Ovary (tissue), 9 donors: Measurements from ENCODE around the gene SLC5A5. TPM values are rescaled to one million over a fixed set of nuclear protein-coding genes. Genes with fewer than 3 reads are reported as not detected.

Experiments used
- DNase-seq, 5 donors: peaks; one replicate each; pipeline ENCODE4 v3.0.0-alpha.2; 2019 to 2020
- H3K27ac ChIP-seq, 2 donors: fragments of 200-600 bp; one replicate each; pipeline versions ENCODE4 v1.5.1 to v1.8.0; 2019 to 2022
- H3K27me3 ChIP-seq: fragments of 200-600 bp; one replicate; pipeline ENCODE4 v1.8.0; 2022
- H3K36me3 ChIP-seq: fragments of 200-600 bp; sonication (generic); one replicate; pipeline ENCODE4 v1.5.1; 2019
- H3K4me1 ChIP-seq: one replicate; pipeline ENCODE4 v1.8.1; 2013; ENCODE audit warnings: mild to moderate bottlenecking, moderate library complexity; ENCODE audit not compliant: insufficient read depth
- H3K4me3 ChIP-seq: fragments of 200-600 bp; sonication (generic); one replicate; pipeline ENCODE4 v1.5.1; 2017
- H3K9me3 ChIP-seq, 2 donors: fragments of 200-600 bp in 1 of 2; sonication (generic) in 1 of 2; one replicate each; pipeline versions ENCODE4 v1.5.1 to v1.8.1; 2013 to 2019; ENCODE audit warnings: mild to moderate bottlenecking in 1 of 2, moderate library complexity in 1 of 2
- EP300 ChIP-seq: sonication (generic); formaldehyde crosslinking; IDR thresholded peaks from one replicate; pipeline ENCODE4 v1.6.1; 2017; ENCODE audit warnings: antibody characterized with exemption
- POLR2A ChIP-seq: fragments of 450-650 bp; IDR thresholded peaks from one replicate; pipeline ENCODE4 v1.6.1; 2017; ENCODE audit warnings: antibody characterized with exemption, mild to moderate bottlenecking, moderate library complexity
- WGBS, 3 donors: extraction: QIAGEN DNeasy Blood & Tissue Kit in 1 of 3; methylation state at CpG; one replicate each; pipeline versions ENCODE4 v1.1.5 to v1.1.7; 2013 to 2017; 5-methylcytosine and 5-hydroxymethylcytosine counted together
- intact Hi-C, 4 donors: fragments of 100-400 bp; cut with DNase I; formaldehyde crosslinking; loops; one replicate each; pipeline versions ENCODE4 v1.11.0 to v1.15.1; 2022 to 2023
- polyA plus RNA-seq, 2 donors: library from polyadenylated mRNA; stranded (reverse); fragments of 200-250 nt in 1 of 2; fragments of 350-450 nt in 1 of 2; fragmentation: Illumina TruSeq in 1 of 2; extraction: RNeasy Lipid Tissue Mini Kit (QIAGEN cat#74804) in 1 of 2; gene quantifications; one replicate each; pipeline ENCODE4 v1.2.3, GENCODE V29; 2013 to 2014
- total RNA-seq, 7 donors: library from RNA; depleted of rRNA in 2 of 7; stranded (reverse); fragments of >200 nt in 2 of 7; fragmentation: NEBNext Ultra II Directional in 3 of 7; extraction: Animal tissue kit (Norgen Biotek cat#: 25700) in 3 of 7; gene quantifications; one replicate each; pipeline versions ENCODE4 v1.1.0 to v1.2.4, GENCODE V29; 2016 to 2023
- TF ChIP-seq, protein P1 (sequence below), 3 donors: fragments of 450-650 bp in 2 of 3; fragments of 200-600 bp in 1 of 3; IDR thresholded peaks; one replicate each; pipeline versions ENCODE4 v1.5.1 to v1.8.0; 2016 to 2022; ENCODE audit warnings: antibody characterized with exemption in 3 of 3, mild to moderate bottlenecking in 1 of 3
- donor health status: DM: no; HTN: no; CAD: no; lungs with moderate emphysema.
- donor health status: DM: no; HTN: no; CAD: no.
- donor health status: Bipolar disorder and iron deficiency.
- donor health status: DM: yes; HTN: yes; CAD: no.
- donor health status: DM: no; HTN: no; CAD: no.
- donor health status: DM: yes; HTN: yes; CAD: no.

The SLC5A5 gene
- total and polyA plus RNA-seq, 9 donors = 0.07 TPM; not detected in 8

- DNase-seq = no peak
- intact Hi-C loops = loop anchor here in 2 of 4 donors (5.0 to 10.0 kb wide), 3 partner anchors 59 to 249 kb away; partner anchors contain the start of gene B3GNT3 (in 1 of the 2)
- Histone ChIP-seq H3K4me1 (no peaks in the 10 kb centered on the region), H3K36me3 (no peaks in the 10 kb centered on the region), H3K27ac (no peak overlapping the region), H3K9me3 (no peaks in the 10 kb centered on the region), H3K4me3 (no peak overlapping the region), H3K27me3 (no peaks in the 10 kb centered on the region)
- 84 to 93% (median 88%) methylated on average over 6 of the region's 6 CpGs for WGBS, 3 donors
- TF ChIP-seq EP300 (no peak), POLR2A (no peak)
- TF ChIP-seq, protein P1, sequence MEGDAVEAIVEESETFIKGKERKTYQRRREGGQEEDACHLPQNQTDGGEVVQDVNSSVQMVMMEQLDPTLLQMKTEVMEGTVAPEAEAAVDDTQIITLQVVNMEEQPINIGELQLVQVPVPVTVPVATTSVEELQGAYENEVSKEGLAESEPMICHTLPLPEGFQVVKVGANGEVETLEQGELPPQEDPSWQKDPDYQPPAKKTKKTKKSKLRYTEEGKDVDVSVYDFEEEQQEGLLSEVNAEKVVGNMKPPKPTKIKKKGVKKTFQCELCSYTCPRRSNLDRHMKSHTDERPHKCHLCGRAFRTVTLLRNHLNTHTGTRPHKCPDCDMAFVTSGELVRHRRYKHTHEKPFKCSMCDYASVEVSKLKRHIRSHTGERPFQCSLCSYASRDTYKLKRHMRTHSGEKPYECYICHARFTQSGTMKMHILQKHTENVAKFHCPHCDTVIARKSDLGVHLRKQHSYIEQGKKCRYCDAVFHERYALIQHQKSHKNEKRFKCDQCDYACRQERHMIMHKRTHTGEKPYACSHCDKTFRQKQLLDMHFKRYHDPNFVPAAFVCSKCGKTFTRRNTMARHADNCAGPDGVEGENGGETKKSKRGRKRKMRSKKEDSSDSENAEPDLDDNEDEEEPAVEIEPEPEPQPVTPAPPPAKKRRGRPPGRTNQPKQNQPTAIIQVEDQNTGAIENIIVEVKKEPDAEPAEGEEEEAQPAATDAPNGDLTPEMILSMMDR (IDR thresholded peaks at IDR 0.05) = no peak
These were observed 17.7 kb upstream of the SLC5A5 start for GRCh38 chr19:17854061-17854460.

- H3K9me3 ChIP-seq = no peaks in the 10 kb centered on the region
- no peaks in the 10 kb centered on the region for H3K27me3 ChIP-seq
- no peak for TF ChIP-seq EP300
- TF ChIP-seq POLR2A = no peak
- TF ChIP-seq, protein P1 (IDR thresholded peaks at IDR 0.05) = peak; percentile 90 to 92 (median 91)
- no peaks in the 10 kb centered on the region for H3K4me1 ChIP-seq
- no peak overlapping the region for H3K27ac ChIP-seq
- peak; percentile 81 to 94 (median 90) for DNase-seq
- no peaks in the 10 kb centered on the region for H3K36me3 ChIP-seq
- H3K4me3 ChIP-seq = no peak overlapping the region
- 8 to 13% (median 10%) methylated on average over 29 of the region's 29 CpGs for WGBS, 3 donors
- intact Hi-C loops = loop anchor here in 2 of 4 donors (10.0 kb wide), 2 partner anchors 61 to 251 kb away; partner anchors contain the start of gene B3GNT3 (in 1 of the 2)
These were observed 16.2 kb upstream of the SLC5A5 start for GRCh38 chr19:17855280-17856152.

DNA sequence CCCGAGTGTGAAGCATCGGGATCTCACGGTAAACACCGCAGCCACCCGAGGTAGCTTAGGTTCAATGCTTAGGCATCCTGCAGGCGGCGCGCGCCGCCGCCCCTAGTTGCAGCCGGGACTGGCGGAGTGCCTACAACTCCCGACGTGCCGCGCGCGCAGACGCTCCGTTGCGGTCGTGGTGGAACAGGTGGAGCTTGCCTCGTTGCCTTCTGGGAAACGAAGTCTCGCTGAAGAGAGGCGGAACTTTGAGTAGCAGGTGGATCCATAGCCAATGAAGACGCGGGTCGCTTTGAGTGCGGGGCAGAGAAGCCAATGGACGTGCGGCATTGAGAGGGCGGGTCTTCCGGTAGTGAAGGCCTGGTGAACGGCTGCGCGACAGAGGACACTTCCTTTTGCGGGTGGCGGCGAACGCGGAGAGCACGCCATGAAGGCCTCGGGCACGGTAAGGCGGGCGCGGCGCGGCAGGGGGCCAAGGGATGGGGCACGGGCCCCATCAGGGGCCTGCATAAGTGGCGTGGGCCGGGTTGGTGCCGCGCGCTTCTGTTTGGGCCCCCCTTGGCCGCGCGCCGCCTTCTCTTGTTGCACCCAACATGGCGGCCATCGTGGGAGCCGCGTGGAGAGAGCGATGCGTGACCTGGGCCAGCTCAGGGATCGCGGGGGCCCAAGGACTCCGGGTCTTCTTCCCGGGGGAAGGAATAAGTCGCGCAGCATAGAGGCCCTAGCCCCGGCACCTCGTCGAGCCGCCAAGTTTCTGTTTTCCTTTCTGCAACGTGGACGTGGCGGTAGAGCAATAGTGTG, 12.0 kb upstream of the SLC5A5 start, which contains the start of gene RPL18A:
TSS of gene RPL18A (plus strand) at position 378 of the 798 bp plus-strand sequence. CDS start at position 425, 47 bp downstream.
- Histone ChIP-seq H3K36me3 (no peaks in the 10 kb centered on the region), H3K27ac (peak within 1 kb of the TSS; percentile 79 to 86), H3K9me3 (no peaks in the 10 kb centered on the region), H3K4me3 (peak within 1 kb of the TSS; percentile 92), H3K4me1 (peaks cover 5% of the 10 kb centered on the region), H3K27me3 (no peaks in the 10 kb centered on the region)
- TF ChIP-seq EP300 (no peak), POLR2A (peak; percentile 91)
- TF ChIP-seq, protein P1 (IDR thresholded peaks at IDR 0.05) = peak; percentile 63 to 88 (median 78)
- 0 to 1% (median 1%) methylated on average over 62 to 80 of the region's 80 CpGs for WGBS, 3 donors
- DNase-seq = peak; percentile 98 to 99 (median 98)
- intact Hi-C loops = loop anchor here in 3 of 4 donors (10.0 kb wide), 4 partner anchors 65 to 255 kb away; partner anchors contain the start of gene B3GNT3 (in 1 of the 3)
